H1 (cell line): ENCODE results near the gene ARTN. TPM values are rescaled to one million over a fixed set of nuclear protein-coding genes. Genes with fewer than 3 reads are reported as not detected.

Experiments used
- CTCF ChIA-PET: fragments of 300-600 bp; sonication (Branson Sonifier 250); formaldehyde crosslinking; loops from one replicate; lab custom pipeline; 2021; ENCODE audit not compliant: partially characterized antibody; lab: Charles Lee
- POLR2A ChIA-PET: fragments of 300-600 bp; sonication (Branson Sonifier 250); formaldehyde crosslinking; loops from one replicate; lab custom pipeline; 2021; ENCODE audit warnings: inconsistent platforms; ENCODE audit not compliant: partially characterized antibody; lab: Charles Lee
- DNase-seq, 2 experiments: peaks; one replicate each; pipeline versions ENCODE4 v3.0.0 to v3.0.0-alpha.2; 2010 to 2022; ENCODE audit warnings: low spot score in 2 of 2, low read depth in 1 of 2, mixed read lengths in 1 of 2
- FAIRE-seq: peaks from 2 replicates; lab custom pipeline; 2011; peaks lifted over from hg19 to GRCh38; lab: Jason Lieb, UNC
- H2AFZ ChIP-seq: 2 replicates; pipeline ENCODE4 v1.8.1; 2012; ENCODE audit warnings: low read length, inconsistent platforms
- H2AK5ac ChIP-seq: 2 replicates; pipeline ENCODE4 v1.6.1; 2013; ENCODE audit warnings: low read depth, low read length
- H2BK120ac ChIP-seq: replicated peaks from 2 replicates; pipeline ENCODE3; 2013; ENCODE audit warnings: low read depth, low read length, inconsistent platforms
- H2BK12ac ChIP-seq: 2 replicates; pipeline ENCODE4 v1.6.1; 2013; ENCODE audit warnings: low read depth, low read length
- H2BK15ac ChIP-seq: 2 replicates; pipeline ENCODE4 v1.6.1; 2013; ENCODE audit warnings: low read length
- H2BK20ac ChIP-seq: 2 replicates; pipeline ENCODE4 v1.6.1; 2013; ENCODE audit warnings: low read length
- H2BK5ac ChIP-seq: 2 replicates; pipeline ENCODE4 v1.6.1; 2013; ENCODE audit warnings: low read depth, low read length
- H3K14ac ChIP-seq: 2 replicates; pipeline ENCODE4 v1.6.1; 2013; ENCODE audit warnings: inconsistent platforms; ENCODE audit not compliant: insufficient read length
- H3K18ac ChIP-seq: 2 replicates; pipeline ENCODE4 v1.6.1; 2013; ENCODE audit warnings: low read length; ENCODE audit errors: extremely low read depth
- H3K23ac ChIP-seq: 2 replicates; pipeline ENCODE4 v1.6.1; 2013; ENCODE audit warnings: inconsistent platforms; ENCODE audit not compliant: insufficient read length
- H3K23me2 ChIP-seq: 2 replicates; pipeline ENCODE4 v1.6.1; 2013; ENCODE audit warnings: low read depth, low read length
- H3K27ac ChIP-seq: 2 replicates; pipeline ENCODE4 v1.6.1; 2011; ENCODE audit warnings: low read depth, low read length, inconsistent platforms
- H3K27me3 ChIP-seq, 4 experiments: replicated peaks in 1 of 4; 1 replicate in 1 of 4; 2 replicates in 3 of 4; pipeline versions ENCODE4 v1.6.1 to v1.8.1; 2011 to 2013; ENCODE audit warnings: low read length in 3 of 4, mild to moderate bottlenecking in 3 of 4, inconsistent platforms in 2 of 4, mixed read lengths in 2 of 4, moderate library complexity in 1 of 4; ENCODE audit not compliant: control insufficient read depth in 3 of 4, insufficient read depth in 3 of 4; ENCODE audit errors: extremely low read depth in 1 of 4
- H3K36me3 ChIP-seq, 4 experiments: 2 replicates each; pipeline versions ENCODE4 v1.6.1 to v1.8.1; 2011 to 2013; ENCODE audit warnings: mild to moderate bottlenecking in 4 of 4, low read length in 3 of 4, moderate library complexity in 2 of 4, control low read depth in 1 of 4, inconsistent platforms in 1 of 4; ENCODE audit not compliant: insufficient read depth in 4 of 4, control insufficient read depth in 2 of 4
- H3K4ac ChIP-seq: replicated peaks from 2 replicates; pipeline ENCODE3; 2013; ENCODE audit warnings: low read length, low read depth, mixed read lengths, inconsistent platforms; ENCODE audit not compliant: insufficient read length
- H3K4me1 ChIP-seq, 4 experiments: replicated peaks in 1 of 4; 1 replicate in 1 of 4; 2 replicates in 3 of 4; pipeline versions ENCODE4 v1.6.1 to v1.8.1; 2011 to 2013; ENCODE audit warnings: low read length in 3 of 4, inconsistent platforms in 2 of 4, mixed read lengths in 1 of 4; ENCODE audit not compliant: insufficient read depth in 4 of 4, control insufficient read depth in 3 of 4
- H3K4me2 ChIP-seq, 2 experiments: 2 replicates each; pipeline versions ENCODE4 v1.6.1 to v1.8.1; 2011 to 2013; ENCODE audit warnings: low read depth in 2 of 2, low read length in 2 of 2, control low read depth in 1 of 2, inconsistent platforms in 1 of 2, mild to moderate bottlenecking in 1 of 2; ENCODE audit not compliant: insufficient read depth in 1 of 2
- H3K4me3 ChIP-seq, 4 experiments: fragments of 200-600, 300-600 bp in 1 of 4; sonication (generic), shearing (Covaris generic), sonication (Bioruptor Twin) in 1 of 4; 2 replicates each; pipeline versions ENCODE4 v1.5.1 to v1.8.1; 2011 to 2016; ENCODE audit warnings: low read length in 4 of 4, low read depth in 3 of 4, control low read depth in 2 of 4, inconsistent platforms in 2 of 4, mild to moderate bottlenecking in 2 of 4, mixed read lengths in 1 of 4, moderate library complexity in 1 of 4; ENCODE audit not compliant: insufficient read depth in 2 of 4; ENCODE audit errors: extremely low read depth in 1 of 4
- H3K56ac ChIP-seq: replicated peaks from 2 replicates; pipeline ENCODE3; 2013; ENCODE audit warnings: low read depth, mild to moderate bottlenecking, mixed read lengths, low read length, inconsistent platforms; ENCODE audit not compliant: insufficient read length
- H3K79me1 ChIP-seq: 2 replicates; pipeline ENCODE4 v1.6.1; 2013; ENCODE audit warnings: low read depth, low read length, control low read depth
- H3K79me2 ChIP-seq, 2 experiments: 2 replicates each; pipeline versions ENCODE4 v1.6.1 to v1.8.1; 2012 to 2013; ENCODE audit warnings: low read length in 2 of 2, mild to moderate bottlenecking in 2 of 2, inconsistent platforms in 1 of 2; ENCODE audit not compliant: insufficient read depth in 2 of 2, control insufficient read depth in 1 of 2
- H3K9ac ChIP-seq, 4 experiments: replicated peaks in 1 of 4; 1 replicate in 1 of 4; 2 replicates in 3 of 4; pipeline versions ENCODE4 v1.6.1 to v1.8.1; 2011 to 2013; ENCODE audit warnings: low read depth in 3 of 4, low read length in 3 of 4, control low read depth in 2 of 4, mild to moderate bottlenecking in 2 of 4, moderate library complexity in 2 of 4, inconsistent platforms in 1 of 4; ENCODE audit errors: extremely low read depth in 1 of 4
- H3K9me3 ChIP-seq, 2 experiments: 2 replicates each; pipeline versions ENCODE4 v1.6.1 to v1.8.1; 2012 to 2013; ENCODE audit warnings: mild to moderate bottlenecking in 2 of 2, moderate library complexity in 2 of 2, control low read depth in 1 of 2, inconsistent platforms in 1 of 2, low read depth in 1 of 2, low read length in 1 of 2, mixed read lengths in 1 of 2; ENCODE audit not compliant: insufficient read depth in 2 of 2
- H4K20me1 ChIP-seq, 2 experiments: replicated peaks in 1 of 2; 2 replicates each; pipeline versions ENCODE3 to v1.8.1; 2011 to 2013; ENCODE audit warnings: inconsistent platforms in 2 of 2, low read length in 2 of 2, mild to moderate bottlenecking in 1 of 2; ENCODE audit not compliant: insufficient read depth in 2 of 2, control insufficient read depth in 1 of 2
- H4K5ac ChIP-seq: 2 replicates; pipeline ENCODE4 v1.6.1; 2013; ENCODE audit warnings: low read length, low read depth, mixed read lengths, inconsistent platforms; ENCODE audit not compliant: insufficient read length
- H4K8ac ChIP-seq: 2 replicates; pipeline ENCODE4 v1.8.0; 2013; ENCODE audit warnings: mild to moderate bottlenecking, moderate library complexity, low read length, inconsistent platforms; ENCODE audit not compliant: insufficient read depth; ENCODE audit errors: extremely low read depth
- H4K91ac ChIP-seq: replicated peaks from 2 replicates; pipeline ENCODE3; 2013; ENCODE audit warnings: low read length, mixed read lengths, inconsistent platforms; ENCODE audit not compliant: insufficient read length
- CEBPB ChIP-seq: IDR thresholded peaks from 2 replicates; pipeline ENCODE4 v1.6.1; 2012; ENCODE audit warnings: low read depth, low read length
- GTF2F1 ChIP-seq: IDR thresholded peaks from 2 replicates; pipeline ENCODE4 v1.6.1; 2012; ENCODE audit warnings: low read depth, low read length, improper control_type of control experiment, borderline replicate concordance
- TAF1 ChIP-seq: IDR thresholded peaks from 2 replicates; pipeline ENCODE4 v1.6.1; 2011; ENCODE audit warnings: mild to moderate bottlenecking, low read depth, low read length
- TAF7 ChIP-seq: optimal IDR thresholded peaks from 2 replicates; pipeline ENCODE3; 2011; ENCODE audit warnings: low read depth, mild to moderate bottlenecking, inconsistent platforms, low read length, moderate library complexity, borderline replicate concordance
- WGBS, 2 experiments: shearing (Covaris generic) in 1 of 2; methylation state at CpG; one replicate each; pipeline versions ENCODE4 v1.1.6 to v1.1.7; 2013 to 2015; ENCODE audit warnings: low lambda C conversion rate in 2 of 2, mixed read lengths in 2 of 2, inconsistent platforms in 1 of 2, low coverage in 1 of 2, missing lambda C conversion rate in 1 of 2; ENCODE audit not compliant: insufficient replicate concordance in 2 of 2, insufficient coverage in 1 of 2, insufficient read length in 1 of 2; ENCODE audit errors: extremely low coverage in 1 of 2, missing lambda C conversion rate in 1 of 2; 5-methylcytosine and 5-hydroxymethylcytosine counted together
- polyA plus RNA-seq, 7 experiments: library from polyadenylated mRNA; depleted of rRNA in 3 of 7; stranded (reverse) in 5 of 7; unstranded in 2 of 7; fragments of >200 nt in 5 of 7; fragments of 200-250 nt in 2 of 7; gene quantifications; 1 replicate in 5 of 7; 2 replicates in 1 of 7; 4 replicates in 1 of 7; pipeline versions ENCODE4 v1.2.1 to v1.2.3, GENCODE V29; 2011 to 2013; ENCODE audit warnings: missing spikeins in 2 of 7, mixed read lengths in 2 of 7
- total RNA-seq: library from RNA; stranded (reverse); fragmentation: NEBNext Ultra II Directional; extraction: Animal tissue kit (Norgen Biotek cat#: 25700); gene quantifications from 2 replicates; pipeline ENCODE4 v1.2.1, GENCODE V29; 2021
- TF ChIP-seq, protein P1 (sequence below): IDR thresholded peaks from 2 replicates; pipeline ENCODE4 v1.6.1; 2012; ENCODE audit warnings: low read length, inconsistent platforms

ARTN gene
- total and polyA plus RNA-seq, 2 of the 8 experiments (the other 6 are each of a cell fraction or from before 2014, with no cell fraction given) = 13.5 to 22.7 TPM

DNA sequence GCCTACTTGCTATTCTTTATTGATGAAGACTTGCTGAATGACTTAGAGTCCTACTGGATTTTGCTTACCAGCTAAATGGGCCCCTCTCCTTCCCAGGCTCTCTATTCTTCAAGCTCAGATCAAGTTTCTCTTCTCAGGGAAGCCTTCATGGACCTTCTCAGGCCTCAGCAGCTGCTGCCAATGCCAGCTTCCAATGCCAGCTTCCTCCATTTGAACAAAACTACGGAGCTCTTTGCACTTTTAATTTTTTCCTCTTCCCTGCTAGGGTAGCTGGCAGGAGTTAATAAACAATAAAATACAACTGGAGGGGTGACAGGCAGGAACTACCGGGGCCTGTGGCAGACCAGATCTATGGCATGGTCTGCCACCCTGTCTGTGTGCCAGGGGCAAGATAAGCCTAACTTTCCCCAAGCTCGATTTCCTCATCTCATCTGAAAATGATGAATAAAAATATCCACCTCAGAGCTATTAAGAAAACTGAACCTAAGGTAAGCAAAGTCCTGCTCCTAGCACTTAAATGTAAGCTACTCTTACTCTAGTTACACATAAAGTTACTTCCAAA lies 12.2 kb downstream of the ARTN start:
- H3K23ac ChIP-seq = no peak overlapping the region
- H3K4me3 ChIP-seq = peak overlapping the region; percentile 31 to 77 (median 41); a peak in 7 of 8 replicates
- H3K27me3 ChIP-seq = no peaks in the 10 kb centered on the region; a peak in 1 of 7 replicates
- no peaks in the 10 kb centered on the region; a peak in 1 of 8 replicates for H3K36me3 ChIP-seq
- no peak overlapping the region for H2AK5ac ChIP-seq
- H4K91ac ChIP-seq = no peak overlapping the region
- no peak overlapping the region for H2BK120ac ChIP-seq
- peaks cover 0 to 4% of the 10 kb centered on the region in 2 experiments for H4K20me1 ChIP-seq
- TF ChIP-seq, protein P1, sequence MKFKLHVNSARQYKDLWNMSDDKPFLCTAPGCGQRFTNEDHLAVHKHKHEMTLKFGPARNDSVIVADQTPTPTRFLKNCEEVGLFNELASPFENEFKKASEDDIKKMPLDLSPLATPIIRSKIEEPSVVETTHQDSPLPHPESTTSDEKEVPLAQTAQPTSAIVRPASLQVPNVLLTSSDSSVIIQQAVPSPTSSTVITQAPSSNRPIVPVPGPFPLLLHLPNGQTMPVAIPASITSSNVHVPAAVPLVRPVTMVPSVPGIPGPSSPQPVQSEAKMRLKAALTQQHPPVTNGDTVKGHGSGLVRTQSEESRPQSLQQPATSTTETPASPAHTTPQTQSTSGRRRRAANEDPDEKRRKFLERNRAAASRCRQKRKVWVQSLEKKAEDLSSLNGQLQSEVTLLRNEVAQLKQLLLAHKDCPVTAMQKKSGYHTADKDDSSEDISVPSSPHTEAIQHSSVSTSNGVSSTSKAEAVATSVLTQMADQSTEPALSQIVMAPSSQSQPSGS = no peak
- TF ChIP-seq GTF2F1 (no peak), CEBPB (peak; percentile 61), TAF7 (no peak), TAF1 (no peak)
- peaks cover 3% of the 10 kb centered on the region; the same call in 1 of the 2 replicates for H3K79me1 ChIP-seq
- no peak overlapping the region for H2AFZ ChIP-seq
- peaks cover 0 to 17% (median 4%) of the 10 kb centered on the region in 4 experiments; a peak in 5 of 7 replicates for H3K4me1 ChIP-seq
- H2BK5ac ChIP-seq = no peak overlapping the region
- no peak overlapping the region for H3K9ac ChIP-seq
- ChIA-PET POLR2A (interaction anchor here (0.6 to 6.8 kb wide), 10 partner anchors 10 to 182 kb away, joined by 3 to 29 read pairs (median 4); partner anchors contain the start of genes ATP6V0B, CCDC24, DPH2 and SLC6A9), CTCF (interaction anchor here (0.8 to 10.8 kb wide), 20 partner anchors 10 to 240 kb away, joined by 3 to 151 read pairs (median 4); partner anchors contain the start of genes ARTN and DPH2)
- no peak overlapping the region for H2BK12ac ChIP-seq
- H3K4me2 ChIP-seq = peak overlapping the region; percentile 66 to 98
- FAIRE-seq (no peak), DNase-seq (no peak)
- H2BK20ac ChIP-seq = no peak overlapping the region
- H3K18ac ChIP-seq = no peak overlapping the region
- no peak overlapping the region for H4K8ac ChIP-seq
- H3K4ac ChIP-seq = no peak overlapping the region
- peaks cover 3% of the 10 kb centered on the region; the same call in 1 of the 2 replicates for H3K23me2 ChIP-seq
- no peak overlapping the region for H3K56ac ChIP-seq
- H4K5ac ChIP-seq = no peak overlapping the region
- no peak overlapping the region for H2BK15ac ChIP-seq
- no peak overlapping the region for H3K14ac ChIP-seq
- H3K27ac ChIP-seq = no peak overlapping the region
- H3K79me2 ChIP-seq = no peaks in the 10 kb centered on the region
- 70% methylated on average over 3 of the region's 3 CpGs; no CpG with 5 or more reads in 1 of the 2 experiments for WGBS, 2 experiments
- H3K9me3 ChIP-seq = no peaks in the 10 kb centered on the region
